CD14-positive monocyte (primary cell): ENCODE results near the gene USP46. TPM values are rescaled to one million over a fixed set of nuclear protein-coding genes. Genes with fewer than 3 reads are reported as not detected.
A peak's percentile ranks its signal among the peaks of the same experiment; 100 is the strongest.

Experiments
- DNase-seq, 3 donors: peaks; one replicate each; pipeline ENCODE4 v3.0.0-alpha.2; 2011 to 2022
- H2AFZ ChIP-seq: 2 replicates; pipeline ENCODE4 v1.6.0; 2012; ENCODE audit warnings: mild to moderate bottlenecking, low read depth, low read length, inconsistent platforms; ENCODE audit not compliant: insufficient read depth, poor library complexity, severe bottlenecking
- H3K27ac ChIP-seq, 2 donors: 1 replicate in 1 of 2; 2 replicates in 1 of 2; pipeline ENCODE4 v1.5.1; 2012 to 2013; ENCODE audit warnings: low read length in 2 of 2, control low read depth in 1 of 2, inconsistent platforms in 1 of 2, low read depth in 1 of 2, mild to moderate bottlenecking in 1 of 2
- H3K27me3 ChIP-seq, 2 donors: one replicate each; pipeline versions ENCODE4 v1.6.0 to v1.6.1; 2011 to 2013; ENCODE audit warnings: low read length in 2 of 2; ENCODE audit not compliant: control insufficient read depth in 2 of 2, insufficient read depth in 2 of 2
- H3K36me3 ChIP-seq, 2 donors: replicated peaks in 1 of 2; 1 replicate in 1 of 2; 2 replicates in 1 of 2; pipeline versions ENCODE4 v1.5.1 to v1.6.1; 2012 to 2013; ENCODE audit warnings: low read length in 2 of 2, control low read depth in 1 of 2, inconsistent platforms in 1 of 2, mild to moderate bottlenecking in 1 of 2; ENCODE audit not compliant: insufficient read depth in 2 of 2, control insufficient read depth in 1 of 2
- H3K4me1 ChIP-seq, 2 donors: 1 replicate in 1 of 2; 2 replicates in 1 of 2; pipeline versions ENCODE4 v1.5.1 to v1.6.1; 2012 to 2013; ENCODE audit warnings: low read length in 2 of 2, control low read depth in 1 of 2, inconsistent platforms in 1 of 2, mild to moderate bottlenecking in 1 of 2, moderate library complexity in 1 of 2; ENCODE audit not compliant: insufficient read depth in 2 of 2, control insufficient read depth in 1 of 2
- H3K4me2 ChIP-seq: replicated peaks from 2 replicates; pipeline ENCODE3; 2012; ENCODE audit warnings: low read length, moderate library complexity, mild to moderate bottlenecking; ENCODE audit not compliant: poor library complexity, severe bottlenecking; ENCODE audit errors: extremely low read depth
- H3K4me3 ChIP-seq, 3 experiments: fragments of 200-600 bp in 1 of 3; sonication (generic) in 1 of 3; replicated peaks in 1 of 3; 1 replicate in 2 of 3; 2 replicates in 1 of 3; pipeline ENCODE4 v1.5.1; 2011 to 2013; ENCODE audit warnings: low read length in 3 of 3, mild to moderate bottlenecking in 3 of 3, control low read depth in 2 of 3, low read depth in 2 of 3, inconsistent platforms in 1 of 3, moderate library complexity in 1 of 3
- H3K79me2 ChIP-seq: 2 replicates; pipeline ENCODE4 v1.6.0; 2012; ENCODE audit warnings: mild to moderate bottlenecking, control low read depth, inconsistent platforms, low read length, moderate library complexity; ENCODE audit not compliant: insufficient read depth
- H3K9ac ChIP-seq: 2 replicates; pipeline ENCODE4 v1.6.0; 2017; ENCODE audit warnings: low read length, mild to moderate bottlenecking; ENCODE audit not compliant: insufficient read depth, poor library complexity, severe bottlenecking
- H3K9me3 ChIP-seq, 2 donors: replicated peaks in 1 of 2; 1 replicate in 1 of 2; 2 replicates in 1 of 2; pipeline versions ENCODE4 v1.5.1 to v1.6.1; 2012 to 2013; ENCODE audit warnings: low read length in 2 of 2, control low read depth in 1 of 2; ENCODE audit not compliant: control insufficient read depth in 1 of 2, insufficient read depth in 1 of 2
- H4K20me1 ChIP-seq: 2 replicates; pipeline ENCODE4 v1.6.0; 2012; ENCODE audit warnings: mild to moderate bottlenecking, low read length, control low read depth, moderate library complexity; ENCODE audit not compliant: insufficient read depth
- H3K27ac Mint-ChIP-seq, 7 donors: one replicate each; pipeline ENCODE4 v1.8.0; 2020; ENCODE audit warnings: mild to moderate bottlenecking in 7 of 7, mixed read lengths in 7 of 7, moderate library complexity in 6 of 7, inconsistent platforms in 2 of 7
- H3K27me3 Mint-ChIP-seq, 3 donors: one replicate each; pipeline ENCODE4 v1.8.0; 2021 to 2022; ENCODE audit warnings: low read depth in 3 of 3, mild to moderate bottlenecking in 3 of 3, mixed read lengths in 3 of 3, moderate library complexity in 3 of 3, inconsistent platforms in 1 of 3
- H3K36me3 Mint-ChIP-seq, 2 donors: one replicate each; pipeline ENCODE4 v1.8.0; 2020; ENCODE audit warnings: mixed read lengths in 2 of 2, inconsistent platforms in 1 of 2, mild to moderate bottlenecking in 1 of 2
- H3K4me1 Mint-ChIP-seq: one replicate; pipeline ENCODE4 v1.8.0; 2020; ENCODE audit warnings: mild to moderate bottlenecking, mixed read lengths
- H3K4me3 Mint-ChIP-seq, 2 donors: one replicate each; pipeline ENCODE4 v1.8.0; 2020; ENCODE audit warnings: mild to moderate bottlenecking in 2 of 2, mixed read lengths in 2 of 2, moderate library complexity in 1 of 2
- H3K9me3 Mint-ChIP-seq, 7 donors: one replicate each; pipeline ENCODE4 v1.8.0; 2020 to 2022; ENCODE audit warnings: mixed read lengths in 7 of 7, mild to moderate bottlenecking in 6 of 7, moderate library complexity in 6 of 7, inconsistent platforms in 2 of 7
- WGBS: methylation state at CpG from one replicate; pipeline ENCODE4 v1.1.5; 2013; ENCODE audit warnings: missing lambda C conversion rate; ENCODE audit not compliant: insufficient coverage; 5-methylcytosine and 5-hydroxymethylcytosine counted together
- intact Hi-C, 2 donors: fragments of 100-400 bp; cut with micrococcal nuclease; formaldehyde crosslinking; loops; one replicate each; pipeline versions ENCODE4 v1.15.0 to v1.15.1; 2023
- polyA plus RNA-seq, 3 donors: library from polyadenylated mRNA; depleted of rRNA in 1 of 3; unstranded in 2 of 3; stranded (reverse) in 1 of 3; fragments of 300-500 nt in 2 of 3; fragments of >200 nt in 1 of 3; fragmentation: Illumina TruSeq in 2 of 3; gene quantifications; 1 replicate in 2 of 3; 2 replicates in 1 of 3; pipeline ENCODE4 v1.2.3, GENCODE V29; 2012 to 2021
- TF ChIP-seq, protein P1 (sequence below): fragments of 200-600 bp; IDR thresholded peaks from one replicate; pipeline ENCODE4 v1.8.0; 2022; ENCODE audit warnings: antibody characterized with exemption, mild to moderate bottlenecking

Gene USP46
- polyA plus RNA-seq, 3 donors = 2.3 to 3.9 (median 2.7) TPM

DNA sequence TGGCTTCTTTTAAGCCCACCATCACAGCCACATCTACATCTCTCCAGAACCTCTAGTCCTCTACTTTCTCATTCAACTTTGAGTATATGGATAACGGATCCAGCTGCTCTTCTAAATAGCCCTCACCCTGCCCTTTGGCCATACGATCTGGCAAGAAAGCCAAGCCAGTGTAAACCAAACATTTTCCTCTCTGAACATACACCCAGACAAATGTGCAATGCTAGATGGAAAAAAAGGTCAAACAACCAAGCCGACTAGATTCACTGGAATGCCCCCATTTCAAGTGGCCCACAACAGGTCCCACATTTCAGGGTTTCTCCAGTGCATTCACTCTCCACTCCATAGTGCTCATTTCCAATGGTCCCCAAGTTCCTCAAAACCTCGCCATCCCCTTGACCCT lies 24.0 kb downstream of the USP46 start:
- Histone ChIP-seq H3K9ac (no peak overlapping the region), H4K20me1 (peaks cover 5% of the 10 kb centered on the region), H3K27me3 (no peaks in the 10 kb centered on the region), H3K79me2 (no peaks in the 10 kb centered on the region), H2AFZ (no peak overlapping the region), H3K4me3 (no peak overlapping the region), H3K9me3 (no peaks in the 10 kb centered on the region), H3K4me1 (peaks cover 0 to 2% of the 10 kb centered on the region in 2 donors), H3K36me3 (no peaks in the 10 kb centered on the region), H3K4me2 (no peak overlapping the region), H3K27ac (no peak overlapping the region)
- intact Hi-C loops = no loop called here
- H3K27me3 Mint-ChIP-seq = peaks cover 0 to 3% (median 0%) of the 10 kb centered on the region in 3 donors
- no peak for DNase-seq
- TF ChIP-seq, protein P1, sequence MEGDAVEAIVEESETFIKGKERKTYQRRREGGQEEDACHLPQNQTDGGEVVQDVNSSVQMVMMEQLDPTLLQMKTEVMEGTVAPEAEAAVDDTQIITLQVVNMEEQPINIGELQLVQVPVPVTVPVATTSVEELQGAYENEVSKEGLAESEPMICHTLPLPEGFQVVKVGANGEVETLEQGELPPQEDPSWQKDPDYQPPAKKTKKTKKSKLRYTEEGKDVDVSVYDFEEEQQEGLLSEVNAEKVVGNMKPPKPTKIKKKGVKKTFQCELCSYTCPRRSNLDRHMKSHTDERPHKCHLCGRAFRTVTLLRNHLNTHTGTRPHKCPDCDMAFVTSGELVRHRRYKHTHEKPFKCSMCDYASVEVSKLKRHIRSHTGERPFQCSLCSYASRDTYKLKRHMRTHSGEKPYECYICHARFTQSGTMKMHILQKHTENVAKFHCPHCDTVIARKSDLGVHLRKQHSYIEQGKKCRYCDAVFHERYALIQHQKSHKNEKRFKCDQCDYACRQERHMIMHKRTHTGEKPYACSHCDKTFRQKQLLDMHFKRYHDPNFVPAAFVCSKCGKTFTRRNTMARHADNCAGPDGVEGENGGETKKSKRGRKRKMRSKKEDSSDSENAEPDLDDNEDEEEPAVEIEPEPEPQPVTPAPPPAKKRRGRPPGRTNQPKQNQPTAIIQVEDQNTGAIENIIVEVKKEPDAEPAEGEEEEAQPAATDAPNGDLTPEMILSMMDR = no peak
- peaks cover 14% of the 10 kb centered on the region for H3K4me1 Mint-ChIP-seq
- no peak overlapping the region for H3K4me3 Mint-ChIP-seq
- H3K9me3 Mint-ChIP-seq = peaks cover 0 to 2% (median 0%) of the 10 kb centered on the region in 7 donors
- WGBS = 84% methylated on average over 4 of the region's 4 CpGs
- no peaks in the 10 kb centered on the region for H3K36me3 Mint-ChIP-seq
- H3K27ac Mint-ChIP-seq = peak overlapping the region in 1 of 7 donors; percentile 11

GRCh38 chr4:52633846-52634245 lies 25.3 kb downstream of the USP46 start:
- Mint-ChIP-seq H3K4me1 (peaks cover 18% of the 10 kb centered on the region), H3K9me3 (peaks cover 0 to 2% (median 0%) of the 10 kb centered on the region in 7 donors), H3K36me3 (peaks cover 0 to 2% of the 10 kb centered on the region in 2 donors), H3K27ac (no peak overlapping the region), H3K4me3 (no peak overlapping the region), H3K27me3 (peaks cover 0 to 3% (median 0%) of the 10 kb centered on the region in 3 donors)
- intact Hi-C loops = no loop called here
- no peak for DNase-seq
- Histone ChIP-seq H3K4me3 (no peak overlapping the region), H3K9ac (no peak overlapping the region), H3K79me2 (no peaks in the 10 kb centered on the region), H3K36me3 (no peaks in the 10 kb centered on the region), H4K20me1 (peaks cover 3% of the 10 kb centered on the region), H3K4me1 (peaks cover 0 to 2% of the 10 kb centered on the region in 2 donors), H3K27me3 (no peaks in the 10 kb centered on the region), H2AFZ (no peak overlapping the region), H3K9me3 (no peaks in the 10 kb centered on the region), H3K27ac (no peak overlapping the region), H3K4me2 (no peak overlapping the region)
- TF ChIP-seq, protein P1 = no peak
- WGBS = 100% methylated on average over 2 of the region's 6 CpGs
